ENCODE measurements around the gene TCFL5.

- TF ChIP-seq EZH2 (IDR thresholded peaks at IDR 0.05): no peak
- no peak for TF ChIP-seq POLR2AphosphoS5 (IDR thresholded peaks at IDR 0.05; ENCODE audit: borderline replicate concordance, low read depth, low read length)
Measured at GRCh38 chr20:62855120-62855519, 6.5 kb downstream of the TCFL5 start.
